Astrocyte (in vitro differentiated cells and primary cell): ENCODE measurements around the gene IBTK. TPM values are rescaled to one million over a fixed set of nuclear protein-coding genes. Genes with fewer than 3 reads are reported as not detected.

Experiments used
- DNase-seq: peaks from one replicate; pipeline ENCODE4 v3.0.0-alpha.2; 2010; ENCODE audit warnings: low read depth
- FAIRE-seq: peaks from 2 replicates; lab custom pipeline; 2011; peaks lifted over from hg19 to GRCh38; lab: Jason Lieb, UNC
- H2AFZ ChIP-seq: 2 replicates; pipeline ENCODE4 v1.6.0; 2012; ENCODE audit warnings: low read depth, low read length, inconsistent platforms
- H3K27ac ChIP-seq: 2 replicates; pipeline ENCODE4 v1.5.1; 2011; ENCODE audit warnings: low read depth, low read length, inconsistent platforms
- H3K27me3 ChIP-seq: 2 replicates; pipeline ENCODE4 v1.6.0; 2011; ENCODE audit warnings: low read length, inconsistent platforms; ENCODE audit not compliant: insufficient read depth
- H3K36me3 ChIP-seq: 2 replicates; pipeline ENCODE4 v1.5.1; 2011; ENCODE audit warnings: low read length, inconsistent platforms; ENCODE audit not compliant: insufficient read depth
- H3K4me1 ChIP-seq: 2 replicates; pipeline ENCODE4 v1.5.1; 2011; ENCODE audit warnings: low read length, inconsistent platforms; ENCODE audit not compliant: insufficient read depth
- H3K4me2 ChIP-seq: 2 replicates; pipeline ENCODE4 v1.6.0; 2012; ENCODE audit warnings: low read length, inconsistent platforms
- H3K4me3 ChIP-seq: 2 replicates; pipeline ENCODE4 v1.5.1; 2011; ENCODE audit warnings: low read depth, mild to moderate bottlenecking, low read length, inconsistent platforms; ENCODE audit not compliant: insufficient read depth
- H3K79me2 ChIP-seq: 2 replicates; pipeline ENCODE4 v1.6.0; 2012; ENCODE audit warnings: mild to moderate bottlenecking, low read length, inconsistent platforms; ENCODE audit not compliant: insufficient read depth
- H3K9ac ChIP-seq: 2 replicates; pipeline ENCODE4 v1.6.0; 2012; ENCODE audit warnings: mild to moderate bottlenecking, low read length, inconsistent platforms
- H3K9me3 ChIP-seq: 2 replicates; pipeline ENCODE4 v1.5.1; 2012; ENCODE audit warnings: low read depth, mild to moderate bottlenecking, low read length, inconsistent platforms; ENCODE audit not compliant: insufficient read depth
- H4K20me1 ChIP-seq: 2 replicates; pipeline ENCODE4 v1.6.0; 2012; ENCODE audit warnings: low read length, inconsistent platforms; ENCODE audit not compliant: insufficient read depth
- H3K27ac Mint-ChIP-seq: one replicate; pipeline ENCODE4 v1.8.0; 2021; ENCODE audit warnings: mild to moderate bottlenecking, mixed read lengths; ENCODE audit not compliant: unreplicated experiment
- H3K27me3 Mint-ChIP-seq: one replicate; pipeline ENCODE4 v1.8.0; 2021; ENCODE audit warnings: low read depth, mixed read lengths; ENCODE audit not compliant: unreplicated experiment
- H3K36me3 Mint-ChIP-seq: one replicate; pipeline ENCODE4 v1.8.0; 2021; ENCODE audit warnings: low read depth, mixed read lengths; ENCODE audit not compliant: unreplicated experiment
- H3K4me1 Mint-ChIP-seq: one replicate; pipeline ENCODE4 v1.8.0; 2021; ENCODE audit warnings: low read depth, mixed read lengths; ENCODE audit not compliant: unreplicated experiment
- H3K4me3 Mint-ChIP-seq: one replicate; pipeline ENCODE4 v1.8.0; 2021; ENCODE audit warnings: mild to moderate bottlenecking, moderate library complexity, mixed read lengths; ENCODE audit not compliant: unreplicated experiment
- H3K9me3 Mint-ChIP-seq: one replicate; pipeline ENCODE4 v1.8.0; 2021; ENCODE audit warnings: mild to moderate bottlenecking, mixed read lengths; ENCODE audit not compliant: unreplicated experiment
- EZH2 ChIP-seq: IDR thresholded peaks from 2 replicates; pipeline ENCODE4 v1.6.1; 2012; ENCODE audit warnings: mild to moderate bottlenecking, low read length, inconsistent platforms; ENCODE audit not compliant: insufficient read depth
- total RNA-seq: library from RNA; stranded (reverse); gene quantifications from 2 replicates; pipeline ENCODE4 v1.2.1, GENCODE V29; 2021
- TF ChIP-seq, protein P1 (sequence below): IDR thresholded peaks from 2 replicates; pipeline ENCODE4 v1.5.1; 2011; ENCODE audit warnings: low read depth, mild to moderate bottlenecking, inconsistent platforms, low read length, moderate library complexity; ENCODE audit not compliant: insufficient read depth

The IBTK gene
- total RNA-seq, 1 donor from 2014 or later = 42.7 TPM

DNA sequence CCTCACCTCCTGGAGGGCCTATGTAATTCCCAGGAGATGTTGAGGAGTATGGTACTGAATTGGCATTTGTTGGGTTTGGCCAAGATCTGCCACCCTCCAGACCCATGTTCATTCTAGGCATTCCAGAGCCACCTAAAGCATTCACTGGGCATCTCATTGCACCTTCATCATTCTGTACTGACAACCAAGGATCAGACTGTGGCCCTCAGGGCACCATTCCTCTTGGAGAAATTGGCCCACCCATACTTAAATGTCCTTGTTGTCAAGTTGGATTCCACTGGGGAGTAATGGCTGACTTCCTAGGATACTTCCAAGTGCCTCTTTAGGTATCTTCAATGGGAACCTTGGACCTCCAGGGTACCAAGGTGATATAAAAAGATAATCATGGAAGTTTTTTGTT lies 16.8 kb upstream of the IBTK start:
- Histone ChIP-seq H3K9me3 (no peaks in the 10 kb centered on the region), H3K4me1 (peaks cover 13% of the 10 kb centered on the region), H3K79me2 (no peaks in the 10 kb centered on the region), H2AFZ (no peak overlapping the region), H3K4me3 (no peak overlapping the region), H4K20me1 (no peaks in the 10 kb centered on the region), H3K27me3 (no peaks in the 10 kb centered on the region), H3K4me2 (no peak overlapping the region), H3K36me3 (no peaks in the 10 kb centered on the region), H3K9ac (no peak overlapping the region), H3K27ac (no peak overlapping the region)
- no peak overlapping the region for H3K4me3 Mint-ChIP-seq
- H3K4me1 Mint-ChIP-seq = peaks cover 22% of the 10 kb centered on the region
- no peaks in the 10 kb centered on the region for H3K36me3 Mint-ChIP-seq
- H3K9me3 Mint-ChIP-seq = no peaks in the 10 kb centered on the region
- H3K27me3 Mint-ChIP-seq = no peaks in the 10 kb centered on the region
- no peak for TF ChIP-seq EZH2
- FAIRE-seq (no peak), DNase-seq (no peak)
- no peak overlapping the region for H3K27ac Mint-ChIP-seq

DNA sequence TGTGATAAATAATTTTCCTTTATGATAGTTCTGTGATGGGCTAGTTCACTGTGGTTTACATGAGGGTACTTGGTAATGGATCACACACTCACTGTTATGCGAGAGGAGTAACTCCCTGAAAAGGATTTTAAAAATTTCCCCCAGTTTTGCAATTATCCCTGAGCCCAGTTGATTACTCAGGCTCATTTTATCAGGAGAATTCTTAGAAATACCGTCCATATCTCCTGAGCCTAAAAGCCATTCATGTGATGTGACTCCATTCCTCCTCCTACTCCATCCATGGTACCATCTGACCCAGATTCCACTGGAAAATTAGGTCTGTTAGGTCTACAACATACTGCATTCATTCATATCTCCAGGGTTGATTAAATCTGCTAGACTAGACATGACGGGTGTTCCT lies 16.4 kb upstream of the IBTK start:
- no peaks in the 10 kb centered on the region for H4K20me1 ChIP-seq
- Mint-ChIP-seq H3K36me3 (no peaks in the 10 kb centered on the region), H3K9me3 (no peaks in the 10 kb centered on the region), H3K27me3 (no peaks in the 10 kb centered on the region), H3K4me1 (peaks cover 22% of the 10 kb centered on the region), H3K27ac (no peak overlapping the region), H3K4me3 (no peak overlapping the region)
- no peaks in the 10 kb centered on the region for H3K27me3 ChIP-seq
- no peaks in the 10 kb centered on the region for H3K9me3 ChIP-seq
- no peaks in the 10 kb centered on the region for H3K36me3 ChIP-seq
- no peaks in the 10 kb centered on the region for H3K79me2 ChIP-seq
- no peak overlapping the region for H3K9ac ChIP-seq
- no peak overlapping the region for H3K4me3 ChIP-seq
- H3K27ac ChIP-seq = no peak overlapping the region
- H3K4me1 ChIP-seq = peaks cover 13% of the 10 kb centered on the region
- no peak for FAIRE-seq
- no peak for DNase-seq
- no peak overlapping the region for H2AFZ ChIP-seq
- TF ChIP-seq, protein P1, sequence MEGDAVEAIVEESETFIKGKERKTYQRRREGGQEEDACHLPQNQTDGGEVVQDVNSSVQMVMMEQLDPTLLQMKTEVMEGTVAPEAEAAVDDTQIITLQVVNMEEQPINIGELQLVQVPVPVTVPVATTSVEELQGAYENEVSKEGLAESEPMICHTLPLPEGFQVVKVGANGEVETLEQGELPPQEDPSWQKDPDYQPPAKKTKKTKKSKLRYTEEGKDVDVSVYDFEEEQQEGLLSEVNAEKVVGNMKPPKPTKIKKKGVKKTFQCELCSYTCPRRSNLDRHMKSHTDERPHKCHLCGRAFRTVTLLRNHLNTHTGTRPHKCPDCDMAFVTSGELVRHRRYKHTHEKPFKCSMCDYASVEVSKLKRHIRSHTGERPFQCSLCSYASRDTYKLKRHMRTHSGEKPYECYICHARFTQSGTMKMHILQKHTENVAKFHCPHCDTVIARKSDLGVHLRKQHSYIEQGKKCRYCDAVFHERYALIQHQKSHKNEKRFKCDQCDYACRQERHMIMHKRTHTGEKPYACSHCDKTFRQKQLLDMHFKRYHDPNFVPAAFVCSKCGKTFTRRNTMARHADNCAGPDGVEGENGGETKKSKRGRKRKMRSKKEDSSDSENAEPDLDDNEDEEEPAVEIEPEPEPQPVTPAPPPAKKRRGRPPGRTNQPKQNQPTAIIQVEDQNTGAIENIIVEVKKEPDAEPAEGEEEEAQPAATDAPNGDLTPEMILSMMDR = no peak
- no peak for TF ChIP-seq EZH2
- no peak overlapping the region for H3K4me2 ChIP-seq

DNA sequence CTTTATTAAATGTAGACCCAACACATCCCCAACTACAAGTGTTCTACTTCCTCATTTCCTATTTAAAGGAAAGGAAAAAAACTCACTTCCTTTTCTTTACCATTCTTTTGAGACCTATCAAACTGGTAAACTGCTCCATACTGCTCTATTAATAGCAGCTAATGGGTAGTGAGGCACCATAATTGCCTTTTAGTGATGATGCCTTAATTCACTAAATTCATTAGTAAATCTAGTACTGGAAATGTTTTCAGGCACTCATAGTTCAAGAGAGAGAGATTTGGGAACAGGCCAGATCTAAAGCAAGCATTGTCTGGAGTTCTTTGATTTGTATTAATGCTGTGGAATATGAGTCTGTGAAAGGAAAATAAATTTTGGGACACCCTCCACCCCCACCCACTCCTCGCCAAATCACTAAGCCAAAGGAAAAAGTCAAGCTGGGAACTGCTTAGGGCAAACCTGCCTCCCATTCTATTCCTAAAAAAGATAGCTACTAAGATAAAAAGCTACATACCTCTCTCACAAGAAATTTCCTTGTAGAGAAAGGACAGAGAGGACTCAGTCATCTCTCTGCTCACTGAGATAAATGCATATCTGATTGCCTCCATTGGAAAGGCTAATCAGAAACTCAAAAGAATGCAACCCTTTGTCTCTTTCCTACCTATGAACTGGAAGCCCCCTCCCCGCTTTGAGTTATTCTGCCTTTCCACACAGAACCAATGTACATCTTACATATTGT lies 13.6 kb upstream of the IBTK start:
- Mint-ChIP-seq H3K36me3 (no peaks in the 10 kb centered on the region), H3K4me3 (no peak overlapping the region), H3K9me3 (no peaks in the 10 kb centered on the region), H3K27me3 (no peaks in the 10 kb centered on the region), H3K27ac (peak overlapping the region; percentile 84), H3K4me1 (peaks cover 22% of the 10 kb centered on the region)
- Histone ChIP-seq H2AFZ (no peak overlapping the region), H3K27ac (no peak overlapping the region), H3K79me2 (no peaks in the 10 kb centered on the region), H3K4me3 (no peak overlapping the region), H3K27me3 (no peaks in the 10 kb centered on the region), H3K9me3 (no peaks in the 10 kb centered on the region), H3K36me3 (no peaks in the 10 kb centered on the region), H3K4me2 (no peak overlapping the region), H3K9ac (no peak overlapping the region), H3K4me1 (peaks cover 13% of the 10 kb centered on the region), H4K20me1 (no peaks in the 10 kb centered on the region)
- DNase-seq (peak; percentile 17), FAIRE-seq (peak; percentile 34)
- TF ChIP-seq EZH2 = no peak
- TF ChIP-seq, protein P1 = no peak
